HG03039 (cell line): ENCODE data around the gene TAS2R3.
"Not testable (repeated sequence)": the region's sequence is repeated elsewhere in the genome, so short reads cannot be mapped to it uniquely, and the experiment has no call there.

Experiments
- ATAC-seq: cut with Tn5 transposase; IDR thresholded peaks from one replicate; pipeline ENCODE4 v1.9.1; 2021; ENCODE audit warnings: mild to moderate bottlenecking, moderate library complexity; ENCODE audit not compliant: unreplicated experiment

Gene TAS2R3

GRCh38 chr7:141763797-141764196 lies at the start of gene TAS2R3:
Gene TAS2R3, plus strand, starts transcription at chr7:141764097. Its CDS starts 62 bp downstream, at chr7:141764159.
- ATAC-seq, result no peak

- no peak for ATAC-seq
These were observed 49.3 kb upstream of the TAS2R3 start for GRCh38 chr7:141714571-141714970.

- ATAC-seq, result no peak
These were observed 48.9 kb upstream of the TAS2R3 start for GRCh38 chr7:141715018-141715417.

GRCh38 chr7:141715794-141716689 lies 47.9 kb upstream of the TAS2R3 start:
- ATAC-seq, result no peak

- no peak for ATAC-seq
These were observed 46.4 kb upstream of the TAS2R3 start for GRCh38 chr7:141717450-141717849.

GRCh38 chr7:141722529-141722928 lies 41.4 kb upstream of the TAS2R3 start:
- no peak for ATAC-seq

- ATAC-seq, result no peak
These were observed 34.9 kb upstream of the TAS2R3 start for GRCh38 chr7:141729020-141729419.

- ATAC-seq, result no peak
These were observed 32.3 kb upstream of the TAS2R3 start for GRCh38 chr7:141731476-141732149.

- no peak for ATAC-seq
These were observed 26.6 kb upstream of the TAS2R3 start for GRCh38 chr7:141737118-141737835.

- ATAC-seq, result peak; percentile 87
These were observed 25.9 kb upstream of the TAS2R3 start, which contains the start of gene SSBP1 for GRCh38 chr7:141737836-141738591. Gene SSBP1, plus strand, starts transcription at chr7:141738358. Its CDS starts 809 bp downstream, at chr7:141739167.

- ATAC-seq, result no peak
These were observed 25.3 kb upstream of the TAS2R3 start for GRCh38 chr7:141738592-141739013.

GRCh38 chr7:141739250-141739649 lies 24.6 kb upstream of the TAS2R3 start:
- ATAC-seq, result no peak

- no peak for ATAC-seq
These were observed 21.7 kb upstream of the TAS2R3 start for GRCh38 chr7:141742229-141742628.

GRCh38 chr7:141744131-141744530 lies 19.8 kb upstream of the TAS2R3 start:
- ATAC-seq, result no peak

- ATAC-seq, result no peak
These were observed 15.5 kb upstream of the TAS2R3 start for GRCh38 chr7:141748396-141748795.

- ATAC-seq, result not testable (repeated sequence)
These were observed 12.0 kb upstream of the TAS2R3 start for GRCh38 chr7:141751904-141752303.

GRCh38 chr7:141752634-141753033 lies 11.3 kb upstream of the TAS2R3 start:
- ATAC-seq, result no peak

- no peak for ATAC-seq
These were observed 9.0 kb upstream of the TAS2R3 start for GRCh38 chr7:141754939-141755338.

- not testable (repeated sequence) for ATAC-seq
These were observed 6.2 kb downstream of the TAS2R3 start for GRCh38 chr7:141770083-141770583.

- ATAC-seq, result no peak
These were observed 12.5 kb downstream of the TAS2R3 start, which contains the start of gene TAS2R4 for GRCh38 chr7:141776374-141776773. Gene TAS2R4, plus strand, starts transcription at chr7:141776674. Its CDS starts 1,815 bp downstream, at chr7:141778489.
